HCT116 (cell line): ENCODE measurements around the gene MUC6.

Source experiments
- CTCF ChIP-seq, 3 experiments: fragments of 200-600 bp in 1 of 3; sonication (generic) in 1 of 3; IDR thresholded peaks in 2 of 3; conservative IDR thresholded peaks in 1 of 3; 2 replicates each; pipeline ENCODE4 v1.5.1; 2012 to 2017; ENCODE audit warnings: low read depth in 2 of 3, low read length in 2 of 3, antibody characterized with exemption in 1 of 3, borderline replicate concordance in 1 of 3, control low read depth in 1 of 3, mild to moderate bottlenecking in 1 of 3, mixed read lengths in 1 of 3, mixed run types in 1 of 3, moderate library complexity in 1 of 3; ENCODE audit not compliant: insufficient read depth in 1 of 3
- EGR1 ChIP-seq: IDR thresholded peaks from 2 replicates; pipeline ENCODE4 v1.6.1; 2012; ENCODE audit warnings: low read depth
- ELF1 ChIP-seq: IDR thresholded peaks from 2 replicates; pipeline ENCODE4 v1.6.1; 2012; ENCODE audit warnings: low read depth, borderline replicate concordance
- EZH2phosphoT487 ChIP-seq: fragments of 200-600 bp; IDR thresholded peaks from 2 replicates; pipeline ENCODE4 v1.6.1; 2018; ENCODE audit warnings: antibody characterized with exemption, borderline replicate concordance
- POLR2AphosphoS5 ChIP-seq: IDR thresholded peaks from 2 replicates; pipeline ENCODE4 v1.6.1; 2011; ENCODE audit warnings: mild to moderate bottlenecking, low read depth, low read length, moderate library complexity
- RAD21 ChIP-seq: IDR thresholded peaks from 2 replicates; pipeline ENCODE4 v1.6.1; 2012; ENCODE audit warnings: low read depth, mild to moderate bottlenecking
- REST ChIP-seq: IDR thresholded peaks from 2 replicates; pipeline ENCODE4 v1.6.1; 2012; ENCODE audit warnings: low read depth
- SP1 ChIP-seq: IDR thresholded peaks from 2 replicates; pipeline ENCODE4 v1.6.1; 2012; ENCODE audit warnings: low read depth

GRCh38 chr11:969651-970205 is 66.8 kb downstream of the MUC6 start:
- TF ChIP-seq CTCF (IDR thresholded peaks at IDR 0.05 in 2 of 3, conservative IDR thresholded peaks at IDR 0.05 in 1 of 3; ENCODE audit: borderline replicate concordance in 1 of 3, insufficient read depth in 1 of 3, low read depth in 2 of 3, low read length in 2 of 3) (no peak), EZH2phosphoT487 (no peak), SP1 (no peak), POLR2AphosphoS5 (no peak), RAD21 (no peak), EGR1 (no peak), ELF1 (no peak), REST (no peak)
